Measurements from ENCODE around the gene AVPR1A. TPM values are rescaled to one million over a fixed set of nuclear protein-coding genes. Genes with fewer than 3 reads are reported as not detected.

The AVPR1A gene
- total RNA-seq, 1 donor from 2014 or later, result 44.2 TPM

DNA sequence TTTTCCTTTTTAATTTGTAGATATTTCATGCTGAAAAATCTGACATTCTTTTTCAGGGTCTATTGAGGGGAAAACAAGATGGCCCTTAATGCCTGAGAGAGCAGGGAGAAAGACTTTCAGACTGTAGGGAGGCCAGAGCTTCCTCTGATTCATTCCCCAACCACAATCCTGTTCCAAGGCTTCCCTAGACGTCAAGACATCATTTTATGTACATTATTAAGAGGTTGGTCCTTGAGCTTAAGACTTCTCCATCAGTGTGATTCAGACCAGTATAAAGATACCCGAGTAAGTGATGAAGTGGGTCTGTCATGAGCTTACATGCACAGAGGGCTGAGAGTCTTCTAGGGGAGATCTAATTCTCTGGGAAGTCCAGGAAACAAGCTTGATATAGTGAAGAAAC lies 57.3 kb downstream of the AVPR1A start:
- DNase-seq, result no peak

DNA sequence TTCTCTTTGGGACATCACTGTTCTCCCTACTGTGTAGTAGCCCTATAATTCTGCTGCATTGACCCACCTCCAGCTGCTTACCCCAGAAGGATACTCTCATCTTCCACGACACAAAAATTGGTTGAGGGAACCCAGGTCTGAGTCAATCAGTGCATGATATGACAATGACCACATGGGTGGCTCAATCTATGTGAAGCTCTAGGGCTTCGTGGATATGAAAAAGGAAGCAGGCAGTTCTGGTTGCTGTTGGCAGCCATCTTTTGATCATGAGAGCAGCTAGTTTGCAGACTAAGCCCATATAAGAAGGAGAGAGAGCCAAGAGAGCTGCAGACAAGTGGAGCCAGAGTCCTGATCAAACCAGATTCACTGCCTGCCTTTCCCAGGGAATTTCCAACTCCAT lies 57.9 kb downstream of the AVPR1A start:
- no peak for DNase-seq

Other genes starting within 250 kb of the AVPR1A start
- gene PPM1H, start 216.1 kb downstream of the AVPR1A start, total RNA-seq, result 7.1 TPM